Naive thymus-derived CD4-positive, alpha-beta T cell (primary cell): ENCODE data around the gene HIPK2. TPM values are rescaled to one million over a fixed set of nuclear protein-coding genes. Genes with fewer than 3 reads are reported as not detected.
A peak's percentile ranks its signal among the peaks of the same experiment; 100 is the strongest.
"Not testable (repeated sequence)": the region's sequence is repeated elsewhere in the genome, so short reads cannot be mapped to it uniquely, and the experiment has no call there.

Experiments
- ATAC-seq: fragments of 150-1000 bp; cut with Tn5 transposase; 2 replicates; pipeline ENCODE4 v1.10.0; 2021; ENCODE audit warnings: mild to moderate bottlenecking, moderate library complexity
- CTCF ChIA-PET: fragments of 350-600 bp; sonication (Branson Sonifier 250); formaldehyde crosslinking; loops from one replicate; lab custom pipeline; 2021; ENCODE audit warnings: antibody characterized with exemption; lab: Charles Lee
- POLR2A ChIA-PET: fragments of 350-600 bp; sonication (Branson Sonifier 250); formaldehyde crosslinking; loops from one replicate; lab custom pipeline; 2021; ENCODE audit warnings: antibody characterized with exemption, inconsistent platforms; lab: Charles Lee
- DNase-seq, 9 donors: peaks; one replicate each; pipeline versions ENCODE4 v3.0.0 to v3.0.0-alpha.2; 2020 to 2022; ENCODE audit warnings: mixed read lengths in 1 of 9
- H3K27ac ChIP-seq: one replicate; pipeline ENCODE4 v1.7.0; 2013; ENCODE audit warnings: mild to moderate bottlenecking, low read depth, low read length, moderate library complexity
- H3K27me3 ChIP-seq, 2 donors: one replicate each; pipeline ENCODE4 v1.7.0; 2013; ENCODE audit warnings: low read length in 2 of 2, mild to moderate bottlenecking in 2 of 2, moderate library complexity in 2 of 2; ENCODE audit not compliant: control insufficient read depth in 2 of 2, insufficient read depth in 2 of 2
- H3K36me3 ChIP-seq, 3 experiments: 1 replicate in 2 of 3; 2 replicates in 1 of 3; pipeline ENCODE4 v1.7.0; 2013; ENCODE audit warnings: low read length in 3 of 3, mild to moderate bottlenecking in 3 of 3, moderate library complexity in 1 of 3; ENCODE audit not compliant: insufficient read depth in 3 of 3, control insufficient read depth in 2 of 3
- H3K4me1 ChIP-seq, 2 donors: one replicate each; pipeline ENCODE4 v1.7.0; 2013; ENCODE audit warnings: low read length in 2 of 2, mild to moderate bottlenecking in 2 of 2, moderate library complexity in 1 of 2; ENCODE audit not compliant: control insufficient read depth in 2 of 2, insufficient read depth in 2 of 2
- H3K4me3 ChIP-seq: 2 replicates; pipeline ENCODE4 v1.7.0; 2013; ENCODE audit warnings: mild to moderate bottlenecking, low read length
- H3K9me3 ChIP-seq, 3 experiments: 1 replicate in 2 of 3; 2 replicates in 1 of 3; pipeline ENCODE4 v1.7.0; 2013; ENCODE audit warnings: low read length in 3 of 3; ENCODE audit not compliant: control insufficient read depth in 2 of 3
- H3K27ac Mint-ChIP-seq, 9 donors: one replicate each; pipeline ENCODE4 v1.8.0; 2020 to 2022; ENCODE audit warnings: mixed read lengths in 9 of 9, mild to moderate bottlenecking in 8 of 9, moderate library complexity in 5 of 9, inconsistent platforms in 2 of 9
- H3K27me3 Mint-ChIP-seq, 5 donors: one replicate each; pipeline ENCODE4 v1.8.0; 2021 to 2022; ENCODE audit warnings: mixed read lengths in 5 of 5, mild to moderate bottlenecking in 1 of 5
- H3K36me3 Mint-ChIP-seq, 5 donors: one replicate each; pipeline ENCODE4 v1.8.0; 2020 to 2022; ENCODE audit warnings: mixed read lengths in 5 of 5, mild to moderate bottlenecking in 3 of 5, inconsistent platforms in 1 of 5
- H3K4me1 Mint-ChIP-seq, 7 donors: one replicate each; pipeline ENCODE4 v1.8.0; 2020 to 2022; ENCODE audit warnings: mixed read lengths in 7 of 7, mild to moderate bottlenecking in 3 of 7, inconsistent platforms in 1 of 7
- H3K4me3 Mint-ChIP-seq, 10 donors: one replicate each; pipeline ENCODE4 v1.8.0; 2020 to 2022; ENCODE audit warnings: mild to moderate bottlenecking in 10 of 10, mixed read lengths in 10 of 10, moderate library complexity in 6 of 10, inconsistent platforms in 2 of 10
- H3K9me3 Mint-ChIP-seq, 11 donors: one replicate each; pipeline ENCODE4 v1.8.0; 2020 to 2022; ENCODE audit warnings: mixed read lengths in 11 of 11, mild to moderate bottlenecking in 4 of 11, inconsistent platforms in 1 of 11, moderate library complexity in 1 of 11
- intact Hi-C, 2 donors: fragments of 100-400 bp; cut with micrococcal nuclease; formaldehyde crosslinking; loops; one replicate each; pipeline ENCODE4 v1.15.1; 2023
- polyA plus RNA-seq, 2 donors: library from polyadenylated mRNA; unstranded; fragments of 300-500 nt; fragmentation: Illumina TruSeq; gene quantifications; one replicate each; pipeline ENCODE4 v1.2.3, GENCODE V29; 2021
- total RNA-seq, 6 experiments: library from RNA in 5 of 6; stranded (reverse) in 5 of 6; gene quantifications; 1 replicate in 5 of 6; 2 replicates in 1 of 6; pipeline ENCODE4 v1.2.3 and lab custom pipeline; 2021 to 2026

HIPK2 gene
- total and polyA plus RNA-seq, 7 experiments from 2014 or later: 4.6 to 44.0 (median 36.1) TPM

DNA sequence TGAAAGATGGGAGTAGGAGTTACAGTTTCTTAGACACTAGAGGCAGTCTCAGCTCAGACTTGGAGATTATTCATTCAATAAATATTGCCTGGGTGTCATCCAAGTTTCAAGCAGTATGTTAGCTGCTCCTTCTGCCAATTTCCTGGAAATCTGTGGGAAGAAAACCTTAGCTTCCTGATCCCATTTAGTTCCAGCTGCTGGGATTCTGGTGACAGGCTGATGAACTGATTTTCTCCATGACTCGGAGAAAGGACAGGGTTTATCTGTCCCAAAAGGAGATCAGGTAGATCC lies 158.5 kb downstream of the HIPK2 start:
- Histone ChIP-seq H3K27me3 (no peaks in the 10 kb centered on the region), H3K27ac (no peak overlapping the region), H3K9me3 (no peaks in the 10 kb centered on the region), H3K4me3 (no peak overlapping the region), H3K36me3 (peaks cover 0 to 56% (median 7%) of the 10 kb centered on the region in 3 experiments), H3K4me1 (no peaks in the 10 kb centered on the region)
- intact Hi-C loops: loop anchor here (1.0 to 2.0 kb wide), 6 partner anchors 17 to 685 kb away; no protein-coding TSS in a partner anchor
- no peak for ATAC-seq
- Mint-ChIP-seq H3K4me3 (no peak overlapping the region), H3K36me3 (peaks cover 4 to 44% (median 7%) of the 10 kb centered on the region in 5 donors), H3K27me3 (no peaks in the 10 kb centered on the region), H3K27ac (peak overlapping the region in 1 of 9 donors; percentile 22), H3K4me1 (peaks cover 7 to 32% (median 21%) of the 10 kb centered on the region in 7 donors), H3K9me3 (no peaks in the 10 kb centered on the region)
- CTCF ChIA-PET: interaction anchor here (0.7 to 4.9 kb wide), 20 partner anchors 9 to 685 kb away, joined by 3 to 57 read pairs (median 6); partner anchors contain the start of gene TBXAS1
- DNase-seq: no peak
- POLR2A ChIA-PET: interaction anchor here (1.2 kb wide), 1 partner anchor 10 kb away, joined by 3 read pairs; no protein-coding TSS in a partner anchor

DNA sequence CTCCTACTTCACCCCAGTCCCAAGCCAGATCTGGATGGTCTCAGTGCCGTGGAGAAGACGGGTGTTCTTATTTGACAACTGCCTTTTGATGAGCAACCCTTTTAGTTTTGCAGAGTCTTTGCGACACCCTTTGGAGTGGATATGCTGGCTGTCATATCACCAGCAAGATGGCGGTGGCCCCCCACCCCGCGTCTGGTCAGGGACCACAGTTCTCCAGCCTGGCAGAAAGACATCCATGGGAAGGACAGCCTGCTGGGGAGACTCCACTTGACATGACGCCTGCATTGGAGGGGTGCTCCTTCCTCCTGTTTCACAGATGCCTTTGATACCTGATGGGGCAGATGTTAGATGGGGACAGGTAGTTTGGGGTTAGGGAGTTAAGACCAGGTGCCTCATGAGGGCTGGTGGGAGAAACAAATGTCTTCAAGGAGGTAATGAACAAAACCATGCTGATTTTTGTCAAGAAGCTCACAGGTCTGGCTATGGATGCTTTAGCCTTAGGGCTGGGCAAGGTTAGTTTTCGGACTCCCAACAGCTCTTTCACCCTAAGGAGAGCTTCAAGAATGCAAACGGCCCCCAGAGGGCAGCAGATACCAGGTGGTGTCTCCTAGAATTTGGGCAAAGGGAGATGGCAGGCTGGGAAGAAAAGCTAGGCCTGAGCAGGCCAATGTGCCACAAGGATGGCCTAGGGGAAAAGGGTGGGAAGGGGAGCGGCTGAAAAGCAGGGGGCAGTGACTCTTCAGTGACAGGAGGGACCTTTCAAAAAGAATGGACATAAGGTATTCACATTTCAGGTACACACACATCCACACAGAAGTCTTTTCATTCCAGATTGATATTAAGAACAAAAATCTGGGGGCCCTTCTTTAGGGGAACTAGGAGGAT lies 159.1 kb downstream of the HIPK2 start:
- H3K4me3 Mint-ChIP-seq: no peak overlapping the region
- peaks cover 3 to 48% (median 11%) of the 10 kb centered on the region in 5 donors for H3K36me3 Mint-ChIP-seq
- H3K27me3 Mint-ChIP-seq: no peaks in the 10 kb centered on the region
- H3K9me3 ChIP-seq: no peaks in the 10 kb centered on the region
- ChIA-PET POLR2A (interaction anchor here (1.2 kb wide), 1 partner anchor 10 kb away, joined by 3 read pairs; no protein-coding TSS in a partner anchor), CTCF (interaction anchor here (0.6 to 4.9 kb wide), 25 partner anchors 9 to 685 kb away, joined by 3 to 57 read pairs (median 4); partner anchors contain the start of gene TBXAS1)
- no peaks in the 10 kb centered on the region for H3K9me3 Mint-ChIP-seq
- peak overlapping the region in 5 of 9 donors; percentile 22 to 64 (median 55) for H3K27ac Mint-ChIP-seq
- no peak overlapping the region for H3K27ac ChIP-seq
- peaks cover 3 to 26% (median 15%) of the 10 kb centered on the region in 7 donors for H3K4me1 Mint-ChIP-seq
- ATAC-seq (peak; percentile 41), DNase-seq (peak in 8 of 9 donors; percentile 40 to 64 (median 50))
- no peaks in the 10 kb centered on the region for H3K27me3 ChIP-seq
- intact Hi-C loops: loop anchor here (1.0 to 2.0 kb wide), 6 partner anchors 16 to 686 kb away; no protein-coding TSS in a partner anchor
- no peaks in the 10 kb centered on the region for H3K4me1 ChIP-seq
- H3K36me3 ChIP-seq: peaks cover 0 to 61% (median 7%) of the 10 kb centered on the region in 3 experiments
- no peak overlapping the region for H3K4me3 ChIP-seq

DNA sequence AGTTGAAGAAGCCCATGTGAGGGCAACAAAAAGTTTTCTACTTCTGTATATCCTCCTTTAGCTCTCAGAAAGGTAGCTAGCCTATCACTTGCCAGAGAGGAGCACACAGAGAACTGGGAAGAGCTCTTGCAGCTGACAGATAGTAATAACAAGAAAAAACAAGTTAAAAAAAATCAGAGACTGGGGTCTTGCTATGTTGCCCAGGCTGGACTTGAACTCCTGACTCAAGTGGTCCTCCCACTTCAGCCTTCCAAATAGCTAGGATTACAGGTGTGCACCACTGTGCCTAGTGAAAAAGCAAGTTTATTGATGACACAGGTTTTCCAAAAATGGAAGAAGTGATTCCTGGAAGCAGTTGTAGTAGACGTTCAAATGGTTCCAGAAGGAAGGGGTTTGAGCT lies 160.7 kb downstream of the HIPK2 start:
- peaks cover 2 to 17% (median 7%) of the 10 kb centered on the region in 7 donors for H3K4me1 Mint-ChIP-seq
- Histone ChIP-seq H3K27ac (no peak overlapping the region), H3K36me3 (peaks cover 0 to 75% (median 7%) of the 10 kb centered on the region in 3 experiments), H3K9me3 (no peaks in the 10 kb centered on the region), H3K4me3 (no peak overlapping the region), H3K4me1 (no peaks in the 10 kb centered on the region), H3K27me3 (no peaks in the 10 kb centered on the region)
- DNase-seq (no peak), ATAC-seq (no peak)
- H3K9me3 Mint-ChIP-seq: no peaks in the 10 kb centered on the region
- H3K4me3 Mint-ChIP-seq: no peak overlapping the region
- intact Hi-C loops: no loop called here
- no peaks in the 10 kb centered on the region for H3K27me3 Mint-ChIP-seq
- CTCF ChIA-PET: interaction anchor here (0.6 to 3.7 kb wide), 11 partner anchors 10 to 709 kb away, joined by 3 to 57 read pairs (median 4); no protein-coding TSS in a partner anchor
- POLR2A ChIA-PET: interaction anchor here (1.0 kb wide), 1 partner anchor 31 kb away, joined by 3 read pairs; no protein-coding TSS in a partner anchor
- H3K27ac Mint-ChIP-seq: peak overlapping the region in 1 of 9 donors; percentile 53
- peaks cover 6 to 60% (median 20%) of the 10 kb centered on the region in 5 donors for H3K36me3 Mint-ChIP-seq

- ChIA-PET POLR2A (no interaction called here), CTCF (no interaction called here)
- H3K27me3 Mint-ChIP-seq: no peaks in the 10 kb centered on the region
- no peaks in the 10 kb centered on the region for H3K9me3 Mint-ChIP-seq
- H3K36me3 ChIP-seq: peaks cover 0 to 81% (median 17%) of the 10 kb centered on the region in 3 experiments
- H3K27ac ChIP-seq: no peak overlapping the region
- H3K4me1 Mint-ChIP-seq: peaks cover 0 to 4% (median 0%) of the 10 kb centered on the region in 7 donors
- H3K4me3 ChIP-seq: no peak overlapping the region
- H3K9me3 ChIP-seq: no peaks in the 10 kb centered on the region
- H3K36me3 Mint-ChIP-seq: peaks cover 7 to 64% (median 20%) of the 10 kb centered on the region in 5 donors
- DNase-seq (no peak), ATAC-seq (no peak)
- peak overlapping the region in 1 of 9 donors; percentile 49 for H3K27ac Mint-ChIP-seq
- no peak overlapping the region for H3K4me3 Mint-ChIP-seq
- no peaks in the 10 kb centered on the region for H3K4me1 ChIP-seq
- intact Hi-C loops: no loop called here
- H3K27me3 ChIP-seq: no peaks in the 10 kb centered on the region
Observed at GRCh38 chr7:139614886-139615285, 162.9 kb downstream of the HIPK2 start.

GRCh38 chr7:139613971-139614411 lies 163.8 kb downstream of the HIPK2 start:
- no peaks in the 10 kb centered on the region for H3K4me1 ChIP-seq
- Mint-ChIP-seq H3K4me3 (no peak overlapping the region), H3K4me1 (peaks cover 0 to 3% (median 0%) of the 10 kb centered on the region in 7 donors), H3K27ac (no peak overlapping the region), H3K9me3 (no peaks in the 10 kb centered on the region), H3K36me3 (peaks cover 10 to 72% (median 29%) of the 10 kb centered on the region in 5 donors), H3K27me3 (no peaks in the 10 kb centered on the region)
- intact Hi-C loops: no loop called here
- no peak overlapping the region for H3K27ac ChIP-seq
- no peak for ATAC-seq
- no peaks in the 10 kb centered on the region for H3K27me3 ChIP-seq
- H3K4me3 ChIP-seq: no peak overlapping the region
- DNase-seq: no peak
- peaks cover 0 to 72% (median 20%) of the 10 kb centered on the region in 3 experiments for H3K36me3 ChIP-seq
- POLR2A ChIA-PET: no interaction called here
- CTCF ChIA-PET: interaction anchor here (0.8 kb wide), 1 partner anchor 392 kb away, joined by 4 read pairs; no protein-coding TSS in a partner anchor
- H3K9me3 ChIP-seq: no peaks in the 10 kb centered on the region

DNA sequence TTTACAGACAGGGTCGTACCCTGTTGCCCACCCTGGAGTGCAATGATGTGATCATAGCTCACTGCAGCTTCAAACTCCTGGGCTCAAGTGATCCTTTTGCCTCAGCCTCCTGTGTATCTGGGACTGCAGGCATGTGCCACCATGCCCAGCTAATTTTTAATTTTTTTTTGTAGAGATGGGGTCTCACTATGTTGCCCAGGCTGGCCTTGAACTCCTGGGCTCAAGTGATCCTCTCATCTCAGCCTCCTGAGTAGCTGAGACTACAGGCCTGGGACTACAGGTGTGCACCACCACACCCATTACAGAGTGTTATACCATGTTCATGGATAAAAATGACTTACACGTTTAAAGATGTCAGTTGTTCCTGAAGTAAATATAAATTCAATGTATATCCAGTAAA lies 166.2 kb downstream of the HIPK2 start:
- H3K4me3 Mint-ChIP-seq, POLR2A ChIA-PET, H3K4me3 ChIP-seq, H3K27me3 ChIP-seq, H3K9me3 ChIP-seq, ATAC-seq, H3K9me3 Mint-ChIP-seq, H3K4me1 ChIP-seq, intact Hi-C loops, DNase-seq, H3K27me3 Mint-ChIP-seq, H3K27ac ChIP-seq, H3K4me1 Mint-ChIP-seq, H3K27ac Mint-ChIP-seq, CTCF ChIA-PET: not testable (repeated sequence)
- peaks cover 25 to 73% (median 47%) of the 10 kb centered on the region in 5 donors for H3K36me3 Mint-ChIP-seq
- H3K36me3 ChIP-seq: peaks cover 0 to 56% (median 15%) of the 10 kb centered on the region in 3 experiments
